ENCODE data around the gene CAMTA1. TPM values are rescaled to one million over a fixed set of nuclear protein-coding genes. Genes with fewer than 3 reads are reported as not detected.

The CAMTA1 gene
- total RNA-seq, 1 donor from 2014 or later, result 109 TPM

DNA sequence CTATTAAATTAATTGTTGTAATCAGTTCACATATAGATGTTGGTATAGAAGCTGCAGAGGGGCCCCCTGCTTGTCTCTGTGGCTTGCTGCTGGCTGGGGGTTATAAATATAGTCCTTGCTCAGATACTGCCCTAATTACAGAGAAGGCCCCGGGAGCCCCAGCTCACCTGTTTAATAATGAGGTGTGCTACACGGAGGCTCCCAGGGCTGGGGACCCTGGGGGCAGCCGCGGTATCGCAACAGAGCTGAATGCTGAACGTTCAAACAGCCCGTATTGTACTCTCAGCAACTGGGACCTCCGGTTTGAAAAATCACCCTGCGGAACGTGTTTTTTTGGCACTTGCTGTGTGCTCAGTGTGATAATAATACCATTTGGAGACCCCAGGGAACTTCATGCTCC is 309.3 kb downstream of the CAMTA1 start:
- Mint-ChIP-seq H3K4me3 (no peak overlapping the region), H3K27ac (ENCODE audit: unreplicated experiment) (no peak overlapping the region)

DNA sequence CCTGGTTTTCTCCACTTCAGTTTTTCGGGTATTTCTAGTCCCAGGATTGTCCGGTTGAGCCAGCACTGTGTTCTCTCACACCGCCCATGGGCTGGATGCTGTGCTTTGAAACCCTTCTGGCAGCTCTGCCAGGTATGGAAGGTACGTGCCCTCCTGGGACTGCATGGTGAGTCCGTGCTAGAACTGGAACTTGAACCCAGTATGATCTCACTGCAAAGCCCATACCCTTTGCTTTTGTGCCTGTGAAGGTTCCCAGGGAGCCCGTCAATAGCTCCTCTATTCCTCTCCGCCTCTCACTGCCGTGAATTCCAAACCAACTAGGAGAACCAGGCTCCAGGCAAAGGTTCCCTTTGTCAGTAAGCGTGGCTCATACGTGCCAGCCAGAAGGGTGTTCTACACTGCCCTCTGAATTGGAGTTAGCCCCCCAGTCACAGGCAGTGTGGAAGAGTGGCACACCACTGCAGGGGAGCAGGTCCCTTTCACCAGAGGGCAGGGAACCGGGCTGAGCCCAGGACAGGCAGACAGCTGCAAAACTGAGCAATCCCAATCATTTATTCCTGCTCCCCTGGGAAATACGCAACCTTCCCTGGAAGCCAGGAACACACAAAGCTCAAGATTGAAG is 310.2 kb downstream of the CAMTA1 start:
- no peaks in the 10 kb centered on the region for H3K4me1 Mint-ChIP-seq
- TF ChIP-seq, protein P1, sequence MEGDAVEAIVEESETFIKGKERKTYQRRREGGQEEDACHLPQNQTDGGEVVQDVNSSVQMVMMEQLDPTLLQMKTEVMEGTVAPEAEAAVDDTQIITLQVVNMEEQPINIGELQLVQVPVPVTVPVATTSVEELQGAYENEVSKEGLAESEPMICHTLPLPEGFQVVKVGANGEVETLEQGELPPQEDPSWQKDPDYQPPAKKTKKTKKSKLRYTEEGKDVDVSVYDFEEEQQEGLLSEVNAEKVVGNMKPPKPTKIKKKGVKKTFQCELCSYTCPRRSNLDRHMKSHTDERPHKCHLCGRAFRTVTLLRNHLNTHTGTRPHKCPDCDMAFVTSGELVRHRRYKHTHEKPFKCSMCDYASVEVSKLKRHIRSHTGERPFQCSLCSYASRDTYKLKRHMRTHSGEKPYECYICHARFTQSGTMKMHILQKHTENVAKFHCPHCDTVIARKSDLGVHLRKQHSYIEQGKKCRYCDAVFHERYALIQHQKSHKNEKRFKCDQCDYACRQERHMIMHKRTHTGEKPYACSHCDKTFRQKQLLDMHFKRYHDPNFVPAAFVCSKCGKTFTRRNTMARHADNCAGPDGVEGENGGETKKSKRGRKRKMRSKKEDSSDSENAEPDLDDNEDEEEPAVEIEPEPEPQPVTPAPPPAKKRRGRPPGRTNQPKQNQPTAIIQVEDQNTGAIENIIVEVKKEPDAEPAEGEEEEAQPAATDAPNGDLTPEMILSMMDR (conservative IDR thresholded peaks at IDR 0.05), result no peak
- H3K36me3 Mint-ChIP-seq (ENCODE audit: low read depth), result no peaks in the 10 kb centered on the region
- no peak for DNase-seq (ENCODE audit: low read depth, low spot score)
- H3K27ac Mint-ChIP-seq (ENCODE audit: unreplicated experiment), result no peak overlapping the region
- H3K4me3 Mint-ChIP-seq, result no peak overlapping the region
- no peaks in the 10 kb centered on the region for H3K9me3 Mint-ChIP-seq
- H3K27me3 Mint-ChIP-seq (ENCODE audit: low read depth), result peaks cover 50% of the 10 kb centered on the region

More for the DNA sequence above, 309.3 kb downstream of the CAMTA1 start:
- Mint-ChIP-seq H3K9me3 (no peaks in the 10 kb centered on the region), H3K4me1 (no peaks in the 10 kb centered on the region), H3K27me3 (ENCODE audit: low read depth) (peaks cover 45% of the 10 kb centered on the region), H3K36me3 (ENCODE audit: low read depth) (no peaks in the 10 kb centered on the region)
- DNase-seq (ENCODE audit: low read depth, low spot score), result no peak
- TF ChIP-seq, protein P1 (conservative IDR thresholded peaks at IDR 0.05), result no peak

DNA sequence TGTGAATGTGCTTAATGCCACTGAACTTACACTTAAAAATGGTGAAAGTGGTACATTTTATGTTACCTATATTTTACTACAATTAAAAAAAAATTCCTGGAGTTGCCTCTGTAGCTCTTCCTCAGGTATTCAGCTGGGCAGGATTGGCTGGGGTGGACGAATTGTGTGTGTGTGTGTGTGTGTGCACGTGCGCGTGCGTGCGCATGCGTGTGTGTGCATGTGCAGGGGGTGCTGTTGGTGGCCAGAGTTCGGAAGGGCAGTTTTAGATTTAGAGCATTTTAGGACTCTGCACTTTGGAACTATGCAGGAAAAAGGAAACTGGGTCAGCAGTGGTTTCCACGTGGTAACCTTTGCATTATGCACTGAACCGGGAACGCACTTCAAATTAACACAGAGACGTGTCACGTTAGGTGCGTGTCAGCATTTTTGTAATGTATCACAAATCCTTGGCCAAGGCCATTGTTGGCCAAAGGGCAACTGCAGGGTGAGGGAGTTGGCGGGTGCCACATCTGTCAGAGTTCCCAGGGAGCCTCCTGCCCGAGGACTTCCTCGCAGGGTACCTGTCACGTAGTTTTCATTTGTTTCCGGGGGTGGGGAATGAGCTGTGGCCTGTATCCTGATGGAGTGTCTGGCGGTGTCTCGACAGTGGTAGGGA is 312.8 kb downstream of the CAMTA1 start:
- TF ChIP-seq, protein P1 (conservative IDR thresholded peaks at IDR 0.05), result no peak
- peak overlapping the region; percentile 47 for H3K27ac Mint-ChIP-seq (ENCODE audit: unreplicated experiment)
- H3K9me3 Mint-ChIP-seq, result no peaks in the 10 kb centered on the region
- no peaks in the 10 kb centered on the region for H3K4me1 Mint-ChIP-seq
- peaks cover 48% of the 10 kb centered on the region for H3K27me3 Mint-ChIP-seq (ENCODE audit: low read depth)
- H3K36me3 Mint-ChIP-seq (ENCODE audit: low read depth), result no peaks in the 10 kb centered on the region
- no peak overlapping the region for H3K4me3 Mint-ChIP-seq
- no peak for DNase-seq (ENCODE audit: low read depth, low spot score)

DNA sequence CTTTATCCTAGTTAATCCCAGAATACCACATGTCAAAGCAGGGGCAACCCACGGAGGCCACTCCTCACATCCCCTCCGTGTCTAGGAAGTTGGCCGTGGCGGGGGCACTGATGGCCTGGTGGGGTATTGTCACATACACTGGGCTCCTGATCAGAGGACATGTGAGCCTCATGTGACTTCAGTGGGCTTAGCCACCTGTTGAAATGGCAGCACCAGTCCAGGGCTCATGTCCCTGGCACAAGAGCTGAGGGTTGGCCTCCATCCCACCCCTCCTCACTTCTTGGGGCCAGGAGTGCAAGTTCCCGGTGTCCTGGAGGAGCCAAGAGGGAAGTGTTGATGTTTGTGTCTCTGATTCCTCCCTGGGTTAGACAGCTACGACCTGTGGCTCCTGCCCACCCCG is 313.4 kb downstream of the CAMTA1 start:
- no peaks in the 10 kb centered on the region for H3K36me3 Mint-ChIP-seq (ENCODE audit: low read depth)
- no peaks in the 10 kb centered on the region for H3K9me3 Mint-ChIP-seq
- H3K27me3 Mint-ChIP-seq (ENCODE audit: low read depth), result peaks cover 46% of the 10 kb centered on the region
- H3K27ac Mint-ChIP-seq (ENCODE audit: unreplicated experiment), result no peak overlapping the region
- DNase-seq (ENCODE audit: low read depth, low spot score), result no peak
- no peaks in the 10 kb centered on the region for H3K4me1 Mint-ChIP-seq
- no peak overlapping the region for H3K4me3 Mint-ChIP-seq
- TF ChIP-seq, protein P1 (conservative IDR thresholded peaks at IDR 0.05), result no peak

DNA sequence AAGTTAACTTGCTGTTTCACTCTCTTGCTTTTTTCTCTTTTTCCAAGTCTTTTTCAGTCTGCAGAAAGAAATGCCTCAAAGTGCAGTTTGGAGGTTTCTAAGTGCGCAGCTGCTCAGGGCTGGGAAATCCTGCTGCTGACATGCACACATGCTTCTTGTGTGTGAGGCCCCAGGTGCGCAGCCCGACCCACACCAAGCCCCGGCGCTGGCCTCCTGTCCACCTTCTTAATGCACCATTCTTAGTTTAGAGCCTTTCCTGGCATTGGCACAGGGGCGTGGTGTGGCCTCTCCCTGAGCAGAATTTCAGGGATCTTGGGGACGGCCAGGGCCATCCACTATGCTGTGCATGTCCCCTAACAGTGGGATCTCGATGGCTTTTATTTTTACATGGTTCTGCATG is 315.2 kb downstream of the CAMTA1 start:
- peaks cover 36% of the 10 kb centered on the region for H3K27me3 Mint-ChIP-seq (ENCODE audit: low read depth)
- H3K4me1 Mint-ChIP-seq, result no peaks in the 10 kb centered on the region
- no peaks in the 10 kb centered on the region for H3K36me3 Mint-ChIP-seq (ENCODE audit: low read depth)
- TF ChIP-seq, protein P1 (conservative IDR thresholded peaks at IDR 0.05), result no peak
- no peak overlapping the region for H3K4me3 Mint-ChIP-seq
- no peak overlapping the region for H3K27ac Mint-ChIP-seq (ENCODE audit: unreplicated experiment)
- no peaks in the 10 kb centered on the region for H3K9me3 Mint-ChIP-seq
- DNase-seq (ENCODE audit: low read depth, low spot score), result no peak

Data from neural crest cell (in vitro differentiated cells).